Keratinocyte (primary cell): Measurements from ENCODE around the gene BMS1.

Experiments
- CTCF ChIP-seq, 3 experiments: IDR thresholded peaks in 1 of 3; conservative IDR thresholded peaks in 1 of 3; optimal IDR thresholded peaks in 1 of 3; 2 replicates in 2 of 3; 3 replicates in 1 of 3; pipeline versions ENCODE3 to v1.5.1; 2011; ENCODE audit warnings: low read length in 3 of 3, mild to moderate bottlenecking in 3 of 3, moderate library complexity in 2 of 3, control low read depth in 1 of 3, inconsistent platforms in 1 of 3; ENCODE audit not compliant: insufficient read depth in 2 of 3; ENCODE audit errors: extremely low read depth in 1 of 3
- EZH2 ChIP-seq: IDR thresholded peaks from one replicate; pipeline ENCODE4 v1.6.1; 2012; ENCODE audit warnings: inconsistent platforms, mild to moderate bottlenecking, low read length, moderate library complexity

GRCh38 chr10:42768581-42769152 is 13.9 kb upstream of the BMS1 start:
- TF ChIP-seq EZH2 (no peak), CTCF (optimal IDR thresholded peaks at IDR 0.05 in 1 of 3, IDR thresholded peaks at IDR 0.05 in 1 of 3, conservative IDR thresholded peaks at IDR 0.05 in 1 of 3; ENCODE audit: extremely low read depth in 1 of 3, insufficient read depth in 2 of 3, low read length in 3 of 3) (no peak)
